ENCODE results near the gene MYBPC2. TPM values are rescaled to one million over a fixed set of nuclear protein-coding genes. Genes with fewer than 3 reads are reported as not detected.

MYBPC2 gene
- total RNA-seq, 1 experiment from 2014 or later = 0.18 TPM

GRCh38 chr19:50412419-50412818 is 20.3 kb upstream of the MYBPC2 start:
- no peak for DNase-seq (ENCODE audit: low read depth, low spot score)
- no TSS peak for BruUV-seq (replicated peaks)
- no peaks in the 10 kb centered on the region for H3K27me3 ChIP-seq (ENCODE audit: control insufficient read depth, insufficient read depth, low read length)
- ChIA-PET POLR2A (no interaction called here), CTCF (no interaction called here)
- no peak overlapping the region for H3K4me3 ChIP-seq (ENCODE audit: low read depth in 2 of 2, low read length in 2 of 2)
- no peak overlapping the region for H3K27ac ChIP-seq (ENCODE audit: low read length)
- TF ChIP-seq CTCF (IDR thresholded peaks at IDR 0.05) = no peak
- TF ChIP-seq REST (IDR thresholded peaks at IDR 0.05; ENCODE audit: insufficient read depth in 1 of 2, low read depth in 2 of 2, low read length in 1 of 2) = no peak
- TF ChIP-seq TCF7L2 (IDR thresholded peaks at IDR 0.05; ENCODE audit: low read depth, low read length) = no peak
- TF ChIP-seq SIN3A (IDR thresholded peaks at IDR 0.05; ENCODE audit: borderline replicate concordance, insufficient read depth, low read depth, low read length) = no peak
- TF ChIP-seq POLR2AphosphoS5 (IDR thresholded peaks at IDR 0.05; ENCODE audit: low read depth, low read length) = no peak
- no peak for ATAC-seq
- H3K9me3 ChIP-seq (ENCODE audit: control insufficient read depth, insufficient read depth, low read depth, low read length) = no peaks in the 10 kb centered on the region
- intact Hi-C loops (cut with micrococcal nuclease; ENCODE audit: unreplicated experiment) (no loop called here), in situ Hi-C loops (cut with HindIII; ENCODE audit: low pct_unique_long_range_greater_than_20kb, low sequenced_read_pairs) (no loop called here)
- no peaks in the 10 kb centered on the region for H3K36me3 ChIP-seq (ENCODE audit: control insufficient read depth, insufficient read depth, low read length)
- H3K4me1 ChIP-seq (ENCODE audit: control insufficient read depth, insufficient read depth, low read length) = no peaks in the 10 kb centered on the region

- DNase-seq (ENCODE audit: low read depth, low spot score) = no peak
- in situ Hi-C loops (cut with HindIII; ENCODE audit: low pct_unique_long_range_greater_than_20kb, low sequenced_read_pairs) (no loop called here), intact Hi-C loops (cut with micrococcal nuclease; ENCODE audit: unreplicated experiment) (no loop called here)
- Histone ChIP-seq H3K36me3 (ENCODE audit: control insufficient read depth, insufficient read depth, low read length) (no peaks in the 10 kb centered on the region), H3K9me3 (ENCODE audit: control insufficient read depth, insufficient read depth, low read depth, low read length) (no peaks in the 10 kb centered on the region), H3K27me3 (ENCODE audit: control insufficient read depth, insufficient read depth, low read length) (no peaks in the 10 kb centered on the region), H3K4me1 (ENCODE audit: control insufficient read depth, insufficient read depth, low read length) (no peaks in the 10 kb centered on the region), H3K4me3 (ENCODE audit: low read depth in 2 of 2, low read length in 2 of 2) (no peak overlapping the region), H3K27ac (ENCODE audit: low read length) (no peak overlapping the region)
- no TSS peak for BruUV-seq (replicated peaks)
- POLR2A ChIA-PET = no interaction called here
- no peak for ATAC-seq
- CTCF ChIA-PET = no interaction called here
- TF ChIP-seq SIN3A (IDR thresholded peaks at IDR 0.05; ENCODE audit: borderline replicate concordance, insufficient read depth, low read depth, low read length) (no peak), CTCF (IDR thresholded peaks at IDR 0.05) (no peak)
Observed at GRCh38 chr19:50413096-50413495, 19.6 kb upstream of the MYBPC2 start.

GRCh38 chr19:50413531-50413930 is 19.2 kb upstream of the MYBPC2 start:
- intact Hi-C loops (cut with micrococcal nuclease; ENCODE audit: unreplicated experiment) = no loop called here
- no peak overlapping the region for H3K27ac ChIP-seq (ENCODE audit: low read length)
- H3K4me3 ChIP-seq (ENCODE audit: low read depth in 2 of 2, low read length in 2 of 2) = no peak overlapping the region
- BruUV-seq (replicated peaks) = no TSS peak
- in situ Hi-C loops (cut with HindIII; ENCODE audit: low pct_unique_long_range_greater_than_20kb, low sequenced_read_pairs) = no loop called here
- H3K36me3 ChIP-seq (ENCODE audit: control insufficient read depth, insufficient read depth, low read length) = no peaks in the 10 kb centered on the region
- no peaks in the 10 kb centered on the region for H3K9me3 ChIP-seq (ENCODE audit: control insufficient read depth, insufficient read depth, low read depth, low read length)
- H3K27me3 ChIP-seq (ENCODE audit: control insufficient read depth, insufficient read depth, low read length) = no peaks in the 10 kb centered on the region
- DNase-seq (ENCODE audit: low read depth, low spot score) = no peak
- H3K4me1 ChIP-seq (ENCODE audit: control insufficient read depth, insufficient read depth, low read length) = no peaks in the 10 kb centered on the region
- CTCF ChIA-PET = no interaction called here
- no peak for ATAC-seq
- POLR2A ChIA-PET = no interaction called here
- TF ChIP-seq POLR2AphosphoS5 (IDR thresholded peaks at IDR 0.05; ENCODE audit: low read depth, low read length) = no peak
- no peak for TF ChIP-seq CTCF (IDR thresholded peaks at IDR 0.05)
- TF ChIP-seq TCF7L2 (IDR thresholded peaks at IDR 0.05; ENCODE audit: low read depth, low read length) = no peak
- no peak for TF ChIP-seq SIN3A (IDR thresholded peaks at IDR 0.05; ENCODE audit: borderline replicate concordance, insufficient read depth, low read depth, low read length)
- TF ChIP-seq REST (IDR thresholded peaks at IDR 0.05; ENCODE audit: insufficient read depth in 1 of 2, low read depth in 2 of 2, low read length in 1 of 2) = no peak
